K562 (cell line): ENCODE measurements around the gene GNB2. TPM values are rescaled to one million over a fixed set of nuclear protein-coding genes. Genes with fewer than 3 reads are reported as not detected.

Source experiments
- BCOR ChIP-seq: fragments of 450-650 bp; IDR thresholded peaks from 2 replicates; pipeline ENCODE4 v1.6.1; 2016
- CC2D1A ChIP-seq: fragments of 450-650 bp; IDR thresholded peaks from 2 replicates; pipeline ENCODE4 v1.6.1; 2017; ENCODE audit warnings: mild to moderate bottlenecking
- CEBPB ChIP-seq: fragments of 450-650 bp; IDR thresholded peaks from 2 replicates; pipeline ENCODE4 v1.6.1; 2016; ENCODE audit warnings: missing genetic modification characterization, missing compliant biosample characterization
- CLOCK ChIP-seq: fragments of 250-450 bp; sonication (Bioruptor Pico); IDR thresholded peaks from 2 replicates; pipeline ENCODE4 v1.4.0; 2020; ENCODE audit warnings: mild to moderate bottlenecking, moderate library complexity, borderline replicate concordance
- CSDE1 ChIP-seq, 2 experiments: fragments of 450-650 bp; IDR thresholded peaks; 2 replicates each; pipeline ENCODE4 v1.6.1; 2016; ENCODE audit warnings: mild to moderate bottlenecking in 1 of 2
- E2F6 ChIP-seq, 2 experiments: IDR thresholded peaks; 2 replicates each; pipeline ENCODE4 v1.6.1; 2011; ENCODE audit warnings: borderline replicate concordance in 1 of 2, control low read depth in 1 of 2, low read depth in 1 of 2, low read length in 1 of 2, mild to moderate bottlenecking in 1 of 2, mixed read lengths in 1 of 2, moderate library complexity in 1 of 2; ENCODE audit not compliant: insufficient read depth in 1 of 2, insufficient read length in 1 of 2, poor library complexity in 1 of 2, severe bottlenecking in 1 of 2; ENCODE audit errors: extremely low read depth in 1 of 2
- FOXA3 ChIP-seq, 2 experiments: fragments of 450-650 bp in 1 of 2; sonication (generic) in 1 of 2; formaldehyde crosslinking; IDR thresholded peaks in 1 of 2; conservative IDR thresholded peaks in 1 of 2; 2 replicates each; pipeline versions ENCODE4 v1.4.0 to v1.8.0; 2020 to 2022; ENCODE audit warnings: mild to moderate bottlenecking in 2 of 2, missing genetic modification reagents in 1 of 2
- GTF2A2 ChIP-seq: IDR thresholded peaks from 2 replicates; pipeline ENCODE4 v1.6.1; 2016; ENCODE audit warnings: mild to moderate bottlenecking, missing genetic modification characterization, missing compliant biosample characterization
- HSF4 ChIP-seq: fragments of 250-450 bp; sonication (Bioruptor Pico); IDR thresholded peaks from 2 replicates; pipeline ENCODE4 v2.1.2; 2022; ENCODE audit warnings: mild to moderate bottlenecking, moderate library complexity, borderline replicate concordance
- KLF16 ChIP-seq: IDR thresholded peaks from 2 replicates; pipeline ENCODE4 v1.6.1; 2016; ENCODE audit warnings: antibody characterized with exemption
- KLF6 ChIP-seq: fragments of 250-450 bp; sonication (Bioruptor Pico); IDR thresholded peaks from 2 replicates; pipeline ENCODE4 v1.4.0; 2020; ENCODE audit warnings: mild to moderate bottlenecking, moderate library complexity, borderline replicate concordance
- LARP7 ChIP-seq: fragments of 450-650 bp; IDR thresholded peaks from 2 replicates; pipeline ENCODE4 v1.6.1; 2016
- MBD2 ChIP-seq: sonication (generic); IDR thresholded peaks from 2 replicates; pipeline ENCODE4 v1.6.1; 2016; ENCODE audit warnings: low read depth, borderline replicate concordance
- MCM3 ChIP-seq: fragments of 450-650 bp; IDR thresholded peaks from 2 replicates; pipeline ENCODE4 v1.6.1; 2016
- NFIX ChIP-seq: fragments of 250-450 bp; sonication (Bioruptor Pico); IDR thresholded peaks from 2 replicates; pipeline ENCODE4 v1.4.0; 2020; ENCODE audit warnings: low read depth, mild to moderate bottlenecking, moderate library complexity
- NR2C2 ChIP-seq, 2 experiments: fragments of 200-800 bp in 1 of 2; sonication (Bioruptor generic) in 1 of 2; sonication (generic) in 1 of 2; formaldehyde crosslinking in 1 of 2; IDR thresholded peaks; 2 replicates each; pipeline versions ENCODE4 v1.6.1 to v1.8.0; 2016 to 2022; ENCODE audit warnings: mild to moderate bottlenecking in 1 of 2, missing compliant biosample characterization in 1 of 2, missing genetic modification characterization in 1 of 2, missing genetic modification reagents in 1 of 2
- PHF21A ChIP-seq: fragments of 450-650 bp; IDR thresholded peaks from 2 replicates; pipeline ENCODE4 v1.6.1; 2017; ENCODE audit warnings: low read depth, borderline replicate concordance
- SMAD3 ChIP-seq: fragments of 450-650 bp; formaldehyde crosslinking; conservative IDR thresholded peaks from 2 replicates; pipeline ENCODE4 v1.4.0; 2020; ENCODE audit warnings: mild to moderate bottlenecking
- SNIP1 ChIP-seq: fragments of 450-650 bp; IDR thresholded peaks from 2 replicates; pipeline ENCODE4 v1.7.1; 2017; ENCODE audit warnings: low read depth, mild to moderate bottlenecking
- SRSF7 ChIP-seq: fragments of 200-400 bp; formaldehyde crosslinking; optimal IDR thresholded peaks from 2 replicates; pipeline ENCODE3; 2017; ENCODE audit warnings: mild to moderate bottlenecking, low read depth, low read length
- ZFPM2 ChIP-seq: fragments of 250-450 bp; sonication (Bioruptor Pico); IDR thresholded peaks from 2 replicates; pipeline ENCODE4 v1.5.1; 2022; ENCODE audit warnings: mild to moderate bottlenecking
- ZNF175 ChIP-seq: fragments of 200-800 bp; sonication (Bioruptor generic); IDR thresholded peaks from 2 replicates; pipeline ENCODE4 v1.6.1; 2016; ENCODE audit warnings: low read depth, mild to moderate bottlenecking, missing genetic modification characterization, missing compliant biosample characterization
- ZNF23 ChIP-seq: fragments of 250-450 bp; sonication (Bioruptor Pico); IDR thresholded peaks from 2 replicates; pipeline ENCODE4 v1.4.0; 2020; ENCODE audit warnings: mild to moderate bottlenecking
- ZNF41 ChIP-seq: fragments of 250-450 bp; sonication (Bioruptor Pico); conservative IDR thresholded peaks from 2 replicates; pipeline ENCODE4 v1.4.0; 2020; ENCODE audit warnings: mild to moderate bottlenecking
- ZNF431 ChIP-seq: sonication (generic); formaldehyde crosslinking; IDR thresholded peaks from 2 replicates; pipeline ENCODE4 v1.8.0; 2022; ENCODE audit warnings: mild to moderate bottlenecking, missing genetic modification reagents
- ZNF778 ChIP-seq: fragments of 450-650 bp; formaldehyde crosslinking; IDR thresholded peaks from 2 replicates; pipeline ENCODE4 v1.4.0; 2020; ENCODE audit warnings: mild to moderate bottlenecking, moderate library complexity
- polyA plus RNA-seq, 8 experiments: library from polyadenylated mRNA; depleted of rRNA in 4 of 8; stranded (reverse) in 5 of 8; unstranded in 3 of 8; fragments of >200 nt; fragmentation: Nextera tagmentation in 2 of 8; fragmentation: Illumina TruSeq in 1 of 8; extraction: Ambion mirVana in 2 of 8; extraction: Trizol in 1 of 8; gene quantifications; 2 replicates each; pipeline versions ENCODE4 v1.2.1 to v1.2.3, GENCODE V29; 2011 to 2014; ENCODE audit warnings: inconsistent platforms in 1 of 8, missing spikeins in 1 of 8
- total RNA-seq, 7 experiments: library from RNA; depleted of rRNA in 6 of 7; stranded (reverse); fragments of >200 nt in 6 of 7; fragmentation: Illumina TruSeq in 2 of 7; extraction: Trizol in 2 of 7; gene quantifications; 2 replicates each; pipeline versions ENCODE4 v1.2.1 to v1.2.3, GENCODE V29; 2011 to 2021; ENCODE audit warnings: low replicate concordance in 1 of 7

Gene GNB2
- total and polyA plus RNA-seq, 9 of the 15 experiments (the other 6 are each of a cell fraction or from before 2014, with no cell fraction given), result 0.65 to 320 (median 104) TPM

- no peak for TF ChIP-seq CSDE1 (IDR thresholded peaks at IDR 0.05)
- TF ChIP-seq E2F6 (IDR thresholded peaks at IDR 0.05; ENCODE audit: borderline replicate concordance in 1 of 2, extremely low read depth in 1 of 2, insufficient read depth in 1 of 2, insufficient read length in 1 of 2, low read depth in 1 of 2, low read length in 1 of 2, poor library complexity in 1 of 2, severe bottlenecking in 1 of 2), result peak; percentile 65 to 88
- 0 out of 2 replicates have a peak, but pooled peaks have one; percentile 73 for TF ChIP-seq PHF21A
- TF ChIP-seq MCM3, result 0 out of 2 replicates have a peak, but pooled peaks have one; percentile 36
- TF ChIP-seq ZNF431 (CRISPR knock-in tag), result no peak
- TF ChIP-seq SNIP1, result no peak
- no peak for TF ChIP-seq ZNF23 (CRISPR knock-in tag)
- peak; percentile 49; the same call in 1 of the 2 replicates for TF ChIP-seq LARP7
- TF ChIP-seq SRSF7, result no peak
- TF ChIP-seq ZNF778 (CRISPR knock-in tag), result no peak
- 0 out of 2 replicates have a peak, but pooled peaks have one; percentile 31 for TF ChIP-seq NR2C2 (CRISPR knock-in tag; IDR thresholded peaks at IDR 0.05)
- peak; percentile 34; the same call in 1 of the 2 replicates for TF ChIP-seq NR2C2 (tag; IDR thresholded peaks at IDR 0.05)
- no peak for TF ChIP-seq FOXA3 (CRISPR knock-in tag; conservative IDR thresholded peaks at IDR 0.05 in 1 of 2, IDR thresholded peaks at IDR 0.05 in 1 of 2)
- peak; percentile 73; the same call in 1 of the 2 replicates for TF ChIP-seq KLF6 (CRISPR knock-in tag)
- TF ChIP-seq BCOR, result no peak
- peak; percentile 98 for TF ChIP-seq MBD2
- no peak for TF ChIP-seq KLF16
- TF ChIP-seq ZFPM2, result no peak
- no peak for TF ChIP-seq CEBPB (tag)
- TF ChIP-seq CLOCK (CRISPR knock-in tag), result no peak
- TF ChIP-seq HSF4, result no peak
- no peak for TF ChIP-seq CC2D1A
- TF ChIP-seq ZNF41, result no peak
- no peak for TF ChIP-seq GTF2A2 (tag)
- no peak for TF ChIP-seq NFIX (CRISPR knock-in tag)
- TF ChIP-seq ZNF175 (CRISPR knock-in tag), result no peak
- TF ChIP-seq SMAD3 (CRISPR knock-in tag), result peak; percentile 75; the same call in 1 of the 2 replicates
Observed at GRCh38 chr7:100673302-100673941, at the start of gene GNB2 (continued).
